Inferior parietal cortex (tissue), 1 donor: ENCODE measurements around the gene CD80.
A peak's percentile ranks its signal among the peaks of the same experiment; 100 is the strongest.
"Not testable (repeated sequence)": the region's sequence is repeated elsewhere in the genome, so short reads cannot be mapped to it uniquely, and the experiment has no call there.

Source experiments
- DNase-seq: peaks from one replicate; pipeline ENCODE4 v3.0.0-alpha.2; 2016; ENCODE audit errors: extremely low spot score

The CD80 gene, protein sequence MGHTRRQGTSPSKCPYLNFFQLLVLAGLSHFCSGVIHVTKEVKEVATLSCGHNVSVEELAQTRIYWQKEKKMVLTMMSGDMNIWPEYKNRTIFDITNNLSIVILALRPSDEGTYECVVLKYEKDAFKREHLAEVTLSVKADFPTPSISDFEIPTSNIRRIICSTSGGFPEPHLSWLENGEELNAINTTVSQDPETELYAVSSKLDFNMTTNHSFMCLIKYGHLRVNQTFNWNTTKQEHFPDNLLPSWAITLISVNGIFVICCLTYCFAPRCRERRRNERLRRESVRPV

GRCh38 chr3:119559441-119559963, at the start of gene CD80:
CD80 (minus strand) TSS chr3:119559614; CDS start chr3:119557728, 1,886 bp downstream.
- peak; percentile 6 for DNase-seq

- no peak for DNase-seq
These were observed 49.1 kb upstream of the CD80 start for GRCh38 chr3:119608405-119609000.

DNA sequence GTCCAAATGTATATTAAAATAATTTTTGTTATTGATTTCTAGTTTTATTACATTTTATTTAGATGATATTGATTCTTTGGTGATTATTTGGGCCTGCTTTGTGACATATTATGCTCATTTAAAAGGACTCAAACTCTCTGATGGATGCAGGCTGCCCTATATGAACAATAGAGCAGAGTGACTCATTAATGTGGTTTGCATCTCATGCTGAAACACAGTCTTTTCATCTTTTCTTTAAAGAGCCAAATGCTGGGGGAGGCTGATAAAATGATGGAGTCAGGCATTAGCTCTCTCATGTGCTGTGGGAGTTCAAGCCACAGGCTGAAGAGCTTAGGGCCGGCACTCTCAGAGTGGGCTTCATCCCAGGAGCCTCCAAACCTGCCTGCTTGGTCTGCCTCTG, 45.5 kb upstream of the CD80 start:
- no peak for DNase-seq

DNA sequence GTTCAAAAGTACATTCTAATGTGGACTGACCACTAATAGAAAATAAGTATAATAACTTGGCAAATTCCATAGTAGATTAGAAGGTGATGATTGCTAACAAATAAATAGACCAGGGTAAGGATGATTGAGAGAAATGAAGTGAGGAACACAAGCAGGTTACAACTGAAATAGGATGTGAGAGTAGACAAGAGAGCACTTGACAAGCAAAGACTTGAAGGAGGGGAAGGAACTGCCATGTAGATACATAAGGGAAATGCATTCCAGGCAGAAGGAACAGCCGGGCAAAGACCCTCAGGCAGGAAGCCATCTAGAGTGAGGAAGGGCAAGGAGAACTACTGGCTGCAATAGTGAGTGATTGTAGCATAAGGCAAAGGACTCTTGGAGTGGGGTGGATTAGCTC, 43.3 kb upstream of the CD80 start:
- DNase-seq: no peak

DNA sequence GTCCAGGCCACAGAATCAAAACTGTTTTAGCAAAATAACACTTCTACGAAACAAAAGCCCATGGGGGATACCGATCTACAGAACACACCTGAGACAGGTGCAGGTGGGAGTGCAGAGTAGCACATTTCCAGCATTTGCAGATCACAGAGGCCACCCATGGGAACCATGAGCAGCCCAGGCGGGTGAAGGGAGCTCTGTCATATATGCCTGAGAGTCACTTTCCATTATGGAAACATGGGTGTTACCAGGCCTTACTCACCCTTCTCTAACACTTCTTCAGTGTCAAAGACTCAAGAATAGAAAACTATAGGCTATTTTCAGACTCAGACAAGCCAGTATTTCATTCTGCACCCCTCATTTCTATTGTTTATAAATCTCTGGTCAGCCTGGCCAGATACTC, 41.7 kb upstream of the CD80 start:
- no peak for DNase-seq

DNA sequence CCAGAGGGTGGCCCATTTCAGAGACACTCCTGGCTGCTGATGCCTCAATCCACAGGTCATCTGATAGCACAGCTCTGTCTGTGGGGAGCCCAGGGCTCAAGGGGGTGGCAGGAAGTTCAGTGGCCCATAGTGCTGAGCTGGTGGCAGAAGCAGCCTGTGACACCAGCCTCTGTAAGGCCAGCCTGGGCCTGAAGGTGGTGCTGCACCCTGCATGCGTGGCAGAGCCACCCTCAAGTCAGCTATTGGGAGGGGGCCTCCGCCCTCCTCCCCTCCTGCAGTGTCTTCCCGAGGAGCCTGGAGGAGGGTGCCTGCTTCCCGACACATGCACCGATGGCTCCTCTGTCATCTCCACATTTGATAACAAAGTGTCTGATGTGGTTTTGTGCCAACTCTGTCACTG, 41.3 kb upstream of the CD80 start:
- DNase-seq: no peak

DNA sequence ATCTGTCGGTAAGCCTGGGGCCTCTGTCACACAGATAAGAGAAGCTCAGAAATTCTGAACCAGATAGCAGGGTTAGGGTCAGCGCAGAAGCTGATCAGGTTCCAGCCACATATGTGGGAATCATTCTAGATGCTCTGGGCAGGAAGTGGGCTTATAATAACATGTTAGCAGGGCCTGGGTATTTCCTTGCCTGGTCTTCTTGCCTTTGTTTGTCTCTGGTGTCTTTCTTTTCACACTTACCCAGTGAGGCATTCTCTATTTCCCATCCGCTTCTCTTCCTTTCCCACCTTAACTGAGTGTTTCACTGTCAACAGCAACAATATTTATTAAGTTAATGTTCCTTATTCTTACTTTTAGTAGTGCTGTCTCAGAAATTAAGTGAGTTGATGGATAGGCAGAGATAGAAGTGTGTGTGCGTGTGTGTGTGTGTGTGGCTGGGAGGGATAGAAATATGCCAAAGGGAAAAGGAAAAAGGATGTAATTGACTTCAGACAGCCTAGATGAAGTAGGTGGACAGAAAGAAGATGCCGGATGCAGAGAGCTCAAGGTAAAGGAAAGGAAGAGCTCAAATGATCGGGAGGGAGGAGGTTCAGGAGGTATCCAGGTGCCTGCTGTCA, 40.3 kb upstream of the CD80 start:
- no peak for DNase-seq

DNA sequence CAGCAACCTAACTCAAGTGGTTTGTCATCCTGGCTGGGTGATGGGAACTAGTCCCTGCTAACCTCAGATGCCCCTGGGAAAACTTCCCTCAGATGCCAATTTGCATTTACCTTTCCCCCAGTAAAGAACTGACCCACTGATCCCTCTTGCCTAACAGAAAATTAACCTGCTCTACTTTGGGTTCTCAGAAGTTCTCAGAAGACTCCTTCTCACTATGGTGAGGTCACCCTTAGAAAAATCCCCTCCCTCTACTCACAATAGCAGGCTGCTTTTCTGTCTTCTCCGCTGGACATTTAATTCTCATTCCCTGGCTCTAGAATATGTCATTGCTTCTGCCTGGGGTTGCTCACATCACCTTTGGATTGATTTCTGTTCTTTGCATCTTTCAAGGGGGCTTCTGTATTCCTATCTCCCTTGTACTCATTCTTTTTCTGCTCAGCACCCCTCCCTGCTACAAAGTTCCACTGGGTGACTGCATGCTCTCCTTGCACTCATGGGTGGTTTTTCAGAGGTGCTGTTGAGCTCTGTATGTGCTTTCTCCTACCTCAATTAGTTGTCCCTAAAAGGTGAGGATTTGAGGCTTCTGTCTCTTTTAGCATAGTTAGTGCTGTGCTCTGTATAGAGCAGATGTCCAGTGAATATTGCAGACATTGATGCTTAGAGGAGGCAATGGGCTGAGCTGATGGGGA, 39.1 kb upstream of the CD80 start:
- no peak for DNase-seq

- no peak for DNase-seq
These were observed 38.3 kb upstream of the CD80 start, which contains the start of gene PLA1A for GRCh38 chr3:119597548-119598288. PLA1A (plus strand) TSS chr3:119597885; CDS start chr3:119597914, 29 bp downstream.

DNA sequence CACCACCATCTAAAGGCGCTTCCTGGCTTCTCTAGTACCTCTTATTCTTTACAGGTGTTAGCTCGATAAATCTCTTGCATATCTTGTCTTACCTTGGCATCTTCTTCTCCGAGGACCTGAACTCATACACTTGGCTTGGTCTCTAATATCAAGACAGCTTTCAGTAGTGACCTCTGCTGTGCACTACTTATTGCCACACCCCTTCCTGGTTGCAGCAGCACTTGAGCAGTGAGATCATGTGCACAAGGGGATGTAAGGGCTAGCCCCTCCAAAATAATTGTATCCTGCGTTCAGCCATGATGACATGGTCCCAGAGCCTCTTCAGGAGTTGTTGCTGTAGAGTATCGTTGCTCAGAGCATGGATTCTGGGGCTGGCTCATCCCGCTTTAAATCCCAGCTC, 37.0 kb upstream of the CD80 start:
- no peak for DNase-seq

GRCh38 chr3:119595639-119596334, 36.4 kb upstream of the CD80 start:
- no peak for DNase-seq

DNA sequence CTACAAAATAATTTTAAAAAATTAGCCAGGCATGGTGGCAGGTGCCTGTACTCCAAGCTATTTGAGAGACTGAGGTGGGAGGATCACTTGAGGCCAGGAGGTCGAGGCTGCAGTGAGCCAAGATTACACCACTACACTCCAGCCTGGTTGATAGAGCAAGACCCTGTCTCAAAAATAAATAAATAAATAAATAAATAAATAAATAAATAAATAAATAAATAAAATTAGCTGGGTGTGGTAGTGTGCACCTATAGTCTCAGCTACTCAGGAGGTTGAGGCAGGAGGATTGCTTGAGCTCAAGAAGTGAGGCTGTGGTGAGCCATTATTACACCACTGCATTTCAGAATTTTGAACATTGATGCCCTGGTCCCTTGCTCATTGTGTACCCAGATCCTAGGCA, 35.5 kb upstream of the CD80 start:
- not testable (repeated sequence) for DNase-seq

DNA sequence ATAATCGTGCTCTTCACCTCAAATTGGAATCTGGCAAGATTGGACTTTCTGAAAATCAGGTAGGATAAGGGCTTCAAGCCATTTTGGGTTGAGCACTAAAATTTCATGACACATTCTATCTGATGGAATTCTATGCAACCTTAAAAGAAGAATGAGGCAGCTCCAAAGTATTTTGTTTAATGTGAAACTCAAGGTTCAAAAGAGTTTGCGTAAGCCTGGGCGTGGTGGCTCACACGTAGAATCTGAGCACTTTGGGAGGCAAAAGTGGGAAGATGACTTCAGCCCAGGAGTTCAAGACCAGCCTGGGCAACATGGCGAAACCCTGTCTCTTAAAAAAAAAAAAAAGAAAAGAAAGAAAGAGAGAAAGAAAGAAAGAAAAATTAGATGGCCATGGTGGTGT, 34.7 kb upstream of the CD80 start:
- DNase-seq: no peak

- DNase-seq: no peak
These were observed 33.4 kb upstream of the CD80 start for GRCh38 chr3:119592861-119593260.

DNA sequence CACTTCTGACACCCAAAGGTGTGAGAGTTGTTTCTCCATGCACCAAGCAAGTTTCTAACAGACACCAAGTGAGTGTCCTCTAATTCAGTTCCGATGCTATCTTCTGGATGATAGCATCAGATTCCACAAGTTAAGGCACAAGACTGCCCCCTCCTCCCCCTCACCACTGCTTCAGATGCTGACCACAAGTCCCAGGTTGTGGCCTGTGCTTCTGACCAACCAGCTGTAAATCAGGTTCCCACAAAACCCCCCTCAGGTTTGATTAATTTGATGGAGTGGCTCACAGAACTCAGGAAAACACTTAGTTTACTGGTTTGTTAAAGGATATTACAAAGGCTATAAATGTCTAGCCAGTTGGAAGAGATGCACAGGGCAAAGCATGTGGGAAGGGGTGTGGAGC, 31.3 kb upstream of the CD80 start:
- DNase-seq: no peak

DNA sequence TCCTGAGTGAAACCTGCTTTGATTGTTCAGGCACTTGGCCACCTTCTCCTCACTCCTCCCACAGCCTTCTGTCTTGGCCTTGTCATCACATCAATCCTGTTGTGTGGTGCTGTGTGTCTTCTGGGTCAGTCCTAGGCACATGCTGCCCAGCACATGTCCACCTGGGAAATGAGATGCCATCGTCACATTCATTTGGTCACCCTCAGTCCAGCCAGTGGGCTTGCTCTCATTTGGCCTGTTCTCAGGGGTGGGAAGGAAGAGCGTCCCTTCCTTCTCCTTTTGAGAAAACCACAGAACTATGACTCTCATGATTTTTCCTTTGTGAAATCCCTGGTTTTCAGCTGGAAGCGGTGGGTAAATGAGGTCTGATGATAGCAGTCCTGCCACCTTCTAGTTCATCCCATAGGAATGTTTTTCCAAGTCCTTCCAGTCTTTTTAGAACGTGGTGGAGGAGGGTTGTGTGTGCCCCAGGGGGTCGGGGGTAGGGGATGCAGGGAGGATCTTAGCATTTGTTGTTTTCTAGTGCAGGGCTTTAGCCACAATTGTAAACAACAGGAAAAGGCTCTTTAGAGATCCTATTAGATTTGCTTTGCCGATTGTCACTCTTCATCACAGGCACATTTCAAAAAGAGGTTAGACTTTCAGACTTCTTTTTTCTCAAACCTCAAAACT, 29.8 kb upstream of the CD80 start:
- no peak for DNase-seq

- DNase-seq: no peak
These were observed 28.7 kb upstream of the CD80 start for GRCh38 chr3:119588112-119588511.

- no peak for DNase-seq
These were observed 27.3 kb upstream of the CD80 start for GRCh38 chr3:119586733-119587172.

- no peak for DNase-seq
These were observed 26.6 kb upstream of the CD80 start for GRCh38 chr3:119585856-119586570.

- DNase-seq: no peak
These were observed 25.8 kb upstream of the CD80 start for GRCh38 chr3:119585208-119585607.
